Aorta (tissue), 5 donors: Measurements from ENCODE around the gene NEUROD1. TPM values are rescaled to one million over a fixed set of nuclear protein-coding genes. Genes with fewer than 3 reads are reported as not detected.

Experiments
- ATAC-seq: fragments of 200-7000 bp; cut with Tn5 transposase; one replicate; pipeline ENCODE4 v1.9.1; 2022; ENCODE audit warnings: moderate library complexity; ENCODE audit not compliant: low FRiP score
- DNase-seq, 2 donors: peaks; one replicate each; pipeline ENCODE4 v3.0.0-alpha.2; 2020
- H3K27ac ChIP-seq, 2 donors: one replicate each; pipeline ENCODE4 v1.5.1; 2013; ENCODE audit warnings: low read length in 2 of 2, mild to moderate bottlenecking in 2 of 2, moderate library complexity in 2 of 2, control low read depth in 1 of 2, inconsistent platforms in 1 of 2, low read depth in 1 of 2
- H3K27me3 ChIP-seq, 2 donors: one replicate each; pipeline ENCODE4 v1.6.1; 2013; ENCODE audit warnings: control low read depth in 1 of 2, low read length in 1 of 2, mild to moderate bottlenecking in 1 of 2, moderate library complexity in 1 of 2; ENCODE audit not compliant: insufficient read depth in 2 of 2, control insufficient read depth in 1 of 2
- H3K36me3 ChIP-seq, 2 donors: one replicate each; pipeline ENCODE4 v1.6.1; 2013; ENCODE audit warnings: control low read depth in 1 of 2, low read length in 1 of 2, mild to moderate bottlenecking in 1 of 2; ENCODE audit not compliant: insufficient read depth in 2 of 2, control insufficient read depth in 1 of 2
- H3K4me1 ChIP-seq, 2 donors: one replicate each; pipeline ENCODE4 v1.6.1; 2013; ENCODE audit warnings: low read length in 2 of 2, control low read depth in 1 of 2, mild to moderate bottlenecking in 1 of 2, moderate library complexity in 1 of 2; ENCODE audit not compliant: insufficient read depth in 2 of 2, control insufficient read depth in 1 of 2
- H3K4me3 ChIP-seq, 2 donors: one replicate each; pipeline ENCODE4 v1.5.1; 2013; ENCODE audit warnings: low read length in 2 of 2, control low read depth in 1 of 2, mild to moderate bottlenecking in 1 of 2
- H3K9me3 ChIP-seq: one replicate; pipeline ENCODE4 v1.6.1; 2013; ENCODE audit warnings: mild to moderate bottlenecking, low read length; ENCODE audit not compliant: control insufficient read depth
- WGBS, 2 donors: extraction: QIAGEN DNeasy Blood & Tissue Kit; methylation state at CpG; one replicate each; pipeline ENCODE4 v1.1.7; 2013; 5-methylcytosine and 5-hydroxymethylcytosine counted together
- intact Hi-C, 2 donors: fragments of 100-400 bp; cut with DNase I; formaldehyde crosslinking; loops; one replicate each; pipeline versions ENCODE4 v1.14.2 to v1.15.0; 2022
- polyA plus RNA-seq, 2 donors: library from polyadenylated mRNA; stranded (reverse); fragments of 200-250 nt; gene quantifications; one replicate each; pipeline ENCODE4 v1.2.3, GENCODE V29; 2013
- total RNA-seq, 2 donors: library from RNA; stranded (reverse); fragmentation: NEBNext Ultra II Directional; extraction: Animal tissue kit (Norgen Biotek cat#: 25700); gene quantifications; one replicate each; pipeline ENCODE4 v1.2.1, GENCODE V29; 2021
- donor health status: healthy with polysubstance abuse.
- donor health status: Bipolar disorder and iron deficiency.
- donor health status: DM: no; HTN: no; CAD: no.
- donor health status: DM: no; HTN: no; CAD: no.
- donor health status: DM: yes; HTN: yes; CAD: no.

NEUROD1 gene
- total and polyA plus RNA-seq, 4 donors = 1.5 TPM; not detected in 3

- intact Hi-C loops = no loop called here
- Histone ChIP-seq H3K27me3 (no peaks in the 10 kb centered on the region), H3K27ac (no peak overlapping the region), H3K9me3 (no peaks in the 10 kb centered on the region), H3K4me1 (no peaks in the 10 kb centered on the region), H3K36me3 (no peaks in the 10 kb centered on the region), H3K4me3 (no peak overlapping the region)
- 84 to 87% methylated on average over 6 of the region's 6 CpGs for WGBS, 2 donors
- DNase-seq (no peak), ATAC-seq (no peak)
Observed at GRCh38 chr2:181697126-181697525, 16.8 kb upstream of the NEUROD1 start.

DNA sequence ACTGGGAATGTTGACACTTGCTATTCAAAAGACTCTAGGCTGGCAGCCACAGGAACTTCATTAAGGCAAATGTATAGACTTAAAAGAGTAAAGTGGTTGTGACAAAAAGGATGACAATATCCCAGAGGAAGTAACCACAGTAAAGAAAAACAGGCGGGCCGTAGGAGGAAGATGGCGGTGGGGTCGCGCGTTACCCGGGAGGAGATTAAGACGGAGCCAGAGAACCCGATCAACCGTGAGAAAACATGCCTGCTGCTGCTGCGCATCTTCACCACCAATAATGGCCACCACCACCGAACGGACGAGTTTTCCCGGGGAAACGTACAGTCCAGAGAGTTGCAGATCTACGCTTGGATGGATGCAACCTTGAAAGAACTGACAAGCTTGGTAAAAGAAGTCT lies 14.0 kb upstream of the NEUROD1 start:
- Histone ChIP-seq H3K36me3 (no peaks in the 10 kb centered on the region), H3K27ac (no peak overlapping the region), H3K4me1 (no peaks in the 10 kb centered on the region), H3K4me3 (no peak overlapping the region), H3K9me3 (no peaks in the 10 kb centered on the region), H3K27me3 (peaks cover 0 to 2% of the 10 kb centered on the region in 2 donors)
- ATAC-seq (no peak), DNase-seq (no peak)
- intact Hi-C loops = no loop called here
- WGBS, 2 donors = 92 to 95% methylated on average over 17 of the region's 17 CpGs

GRCh38 chr2:181690860-181691259 lies 10.5 kb upstream of the NEUROD1 start:
- WGBS, 2 donors = 81 to 90% methylated on average over 2 of the region's 2 CpGs
- H3K36me3 ChIP-seq = no peaks in the 10 kb centered on the region
- intact Hi-C loops = no loop called here

GRCh38 chr2:181686576-181687185 lies 6.4 kb upstream of the NEUROD1 start:
- H3K27ac ChIP-seq = no peak overlapping the region
- 38 to 39% methylated on average over 6 of the region's 6 CpGs for WGBS, 2 donors
- DNase-seq (no peak), ATAC-seq (no peak)
- no peak overlapping the region for H3K4me3 ChIP-seq
- H3K4me1 ChIP-seq = no peaks in the 10 kb centered on the region
- H3K36me3 ChIP-seq = no peaks in the 10 kb centered on the region
- intact Hi-C loops = no loop called here
- H3K27me3 ChIP-seq = peaks cover 0 to 4% of the 10 kb centered on the region in 2 donors
- no peaks in the 10 kb centered on the region for H3K9me3 ChIP-seq

More at GRCh38 chr2:181690860-181691259, 10.5 kb upstream of the NEUROD1 start:
- Histone ChIP-seq H3K27ac (no peak overlapping the region), H3K27me3 (peaks cover 0 to 2% of the 10 kb centered on the region in 2 donors), H3K9me3 (no peaks in the 10 kb centered on the region), H3K4me1 (no peaks in the 10 kb centered on the region), H3K4me3 (no peak overlapping the region)
- DNase-seq (no peak), ATAC-seq (no peak)

DNA sequence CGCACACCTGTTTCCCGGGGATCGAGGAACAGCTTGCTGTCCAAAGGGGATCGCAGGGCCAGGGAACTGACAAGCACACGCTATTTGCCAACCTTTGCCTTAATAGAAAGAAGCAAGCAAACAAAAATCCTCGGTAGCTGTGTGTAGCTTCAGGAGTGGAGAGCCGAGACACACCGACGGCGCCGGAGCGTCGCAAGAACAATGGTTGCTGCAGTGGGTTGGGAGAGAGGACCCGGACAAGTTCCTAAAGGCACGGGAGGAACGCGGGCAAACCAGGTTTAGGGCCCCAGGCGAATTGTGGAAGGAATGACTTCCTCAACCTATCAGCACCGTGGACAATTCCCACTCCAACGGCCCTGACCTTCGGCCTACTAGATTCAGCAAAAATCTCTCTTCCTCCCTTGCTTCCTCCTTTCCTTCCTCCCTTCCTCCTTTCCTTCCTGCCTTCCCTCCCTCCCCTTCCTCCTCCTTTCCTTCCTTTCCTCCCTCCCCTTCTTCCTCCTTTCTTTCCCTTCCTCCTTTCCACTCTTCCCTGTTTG lies 4.9 kb upstream of the NEUROD1 start:
- Histone ChIP-seq H3K36me3 (no peaks in the 10 kb centered on the region), H3K9me3 (no peaks in the 10 kb centered on the region), H3K27ac (no peak overlapping the region), H3K4me1 (no peaks in the 10 kb centered on the region), H3K4me3 (no peak overlapping the region), H3K27me3 (peaks cover 0 to 2% of the 10 kb centered on the region in 2 donors)
- DNase-seq (no peak), ATAC-seq (no peak)
- intact Hi-C loops = no loop called here
- WGBS, 2 donors = 4 to 5% methylated on average over 21 of the region's 21 CpGs

DNA sequence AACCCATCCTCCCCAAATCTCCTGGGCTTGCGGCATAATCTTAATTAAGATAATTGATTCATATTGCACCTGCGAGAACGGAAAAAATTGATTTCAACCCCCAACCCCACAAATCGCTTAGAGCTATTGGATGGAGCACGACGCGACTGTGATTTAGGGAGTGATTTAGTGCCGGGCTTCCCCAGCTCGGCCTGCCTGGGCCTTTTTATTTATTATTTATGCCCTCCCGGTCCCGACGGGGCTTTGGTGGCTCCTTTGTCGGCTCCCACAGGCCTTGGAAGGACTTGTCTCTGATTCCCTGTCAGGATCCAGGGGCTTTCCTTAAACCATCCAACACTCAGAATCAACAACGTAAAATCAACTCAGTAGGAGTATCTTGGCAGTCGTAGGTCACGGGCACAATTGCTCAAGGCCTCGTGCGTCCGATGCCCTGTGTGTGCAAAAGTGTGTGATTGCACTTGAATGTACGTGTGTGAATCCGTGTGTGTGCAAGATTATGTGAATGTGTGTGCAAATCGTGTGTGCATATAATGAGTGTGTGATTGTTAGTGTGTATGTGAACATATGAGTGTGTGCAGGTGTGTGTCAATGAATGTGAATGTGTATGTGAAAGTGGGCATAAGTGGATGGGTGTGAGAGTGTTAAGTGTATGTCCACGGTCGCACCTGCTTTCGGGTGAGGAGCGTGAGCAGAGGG lies 4.3 kb upstream of the NEUROD1 start:
- intact Hi-C loops = no loop called here
- 5% methylated on average over 26 of the region's 26 CpGs for WGBS, 2 donors
- Histone ChIP-seq H3K4me1 (no peaks in the 10 kb centered on the region), H3K27me3 (peaks cover 0 to 2% of the 10 kb centered on the region in 2 donors), H3K36me3 (no peaks in the 10 kb centered on the region), H3K9me3 (no peaks in the 10 kb centered on the region), H3K4me3 (no peak overlapping the region), H3K27ac (no peak overlapping the region)
- ATAC-seq (no peak), DNase-seq (no peak)

DNA sequence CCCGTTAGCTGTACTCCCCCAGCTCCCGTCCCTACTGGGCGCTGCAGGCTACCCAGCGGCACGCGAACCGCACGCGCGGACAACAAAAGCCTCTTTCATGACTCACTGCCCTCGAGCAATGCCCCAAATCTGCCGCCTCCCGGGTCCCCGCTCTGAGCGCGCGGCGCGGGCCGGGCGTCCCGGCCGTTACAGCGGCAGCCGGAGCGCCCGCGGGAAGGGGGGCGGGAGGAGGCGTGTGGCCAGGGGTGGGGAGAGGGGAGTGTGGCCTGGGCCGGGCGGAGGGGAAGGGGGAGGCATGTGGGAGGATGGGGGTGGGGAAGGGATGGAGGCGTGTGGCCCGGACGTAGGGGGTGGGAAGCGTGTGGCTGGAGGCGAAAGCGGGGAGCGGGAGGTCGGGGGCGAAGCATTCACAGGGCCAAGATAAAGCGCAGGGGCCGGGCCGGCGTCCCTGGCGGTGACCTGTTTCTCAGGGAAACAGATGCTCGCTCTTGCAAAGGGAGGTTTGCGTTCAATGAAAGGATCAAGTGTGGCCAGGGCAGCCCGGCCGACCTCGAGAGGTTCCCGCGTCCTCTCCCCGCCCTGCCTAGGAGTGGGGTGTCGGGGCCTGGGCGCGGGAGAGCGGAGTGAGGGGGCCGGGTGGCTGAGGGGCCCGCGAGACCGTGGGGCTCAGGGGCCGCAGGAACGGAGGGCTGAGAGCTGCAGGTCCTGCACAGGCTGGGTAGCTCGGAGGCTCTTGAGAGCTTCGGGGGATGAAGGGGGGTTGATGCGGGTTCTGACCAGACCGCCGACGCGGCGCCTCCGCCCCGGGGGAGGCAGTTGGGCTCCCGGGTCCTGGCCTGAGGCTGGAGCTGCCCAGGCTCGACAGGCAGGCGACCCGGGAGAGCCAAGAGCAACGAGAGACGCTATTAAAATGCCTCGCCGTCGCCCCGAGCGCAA lies 3.5 kb upstream of the NEUROD1 start:
- DNase-seq (no peak), ATAC-seq (no peak)
- intact Hi-C loops = no loop called here
- H3K36me3 ChIP-seq = no peaks in the 10 kb centered on the region
- H3K27ac ChIP-seq = no peak overlapping the region
- no peak overlapping the region for H3K4me3 ChIP-seq
- no peaks in the 10 kb centered on the region for H3K4me1 ChIP-seq
- peaks cover 0 to 2% of the 10 kb centered on the region in 2 donors for H3K27me3 ChIP-seq
- WGBS, 2 donors = 1% methylated on average over 74 to 85 of the region's 85 CpGs
- H3K9me3 ChIP-seq = no peaks in the 10 kb centered on the region

- peaks cover 3% of the 10 kb centered on the region for H3K9me3 ChIP-seq
- no peak overlapping the region for H3K4me3 ChIP-seq
- no peak for DNase-seq
- H3K27ac ChIP-seq = no peak overlapping the region
- no peaks in the 10 kb centered on the region for H3K4me1 ChIP-seq
- intact Hi-C loops = no loop called here
- WGBS, 2 donors = 2% methylated on average over 42 of the region's 42 CpGs
- peaks cover 0 to 5% of the 10 kb centered on the region in 2 donors for H3K27me3 ChIP-seq
- no peaks in the 10 kb centered on the region for H3K36me3 ChIP-seq
- ATAC-seq = no peak
Observed at GRCh38 chr2:181682795-181683517, 2.6 kb upstream of the NEUROD1 start.
